Measurements from ENCODE around the gene TMC3.

The TMC3 gene

GRCh38 chr15:81407176-81407575 lies 33.2 kb upstream of the TMC3 start:
- H3K4me3 ChIP-seq (ENCODE audit: low read length): no peak overlapping the region
- H3K9me3 ChIP-seq (ENCODE audit: insufficient read depth, low read depth, low read length): no peaks in the 10 kb centered on the region
- no peaks in the 10 kb centered on the region for H3K27me3 ChIP-seq (ENCODE audit: insufficient read depth, low read length)
- no peak overlapping the region for H3K9ac ChIP-seq (ENCODE audit: low read depth, low read length)
- 90% methylated on average over 1 of the region's 1 CpG for WGBS
- no peak overlapping the region for H3K27ac ChIP-seq (ENCODE audit: low read depth, low read length)
- H3K36me3 ChIP-seq (ENCODE audit: insufficient read depth, low read length): no peaks in the 10 kb centered on the region
- peaks cover 5% of the 10 kb centered on the region for H3K4me1 ChIP-seq (ENCODE audit: insufficient read depth, low read length)

GRCh38 chr15:81400640-81401236 lies 26.7 kb upstream of the TMC3 start:
- WGBS: 36% methylated on average over 6 of the region's 6 CpGs
- Histone ChIP-seq H3K27ac (ENCODE audit: low read depth, low read length) (no peak overlapping the region), H3K9ac (ENCODE audit: low read depth, low read length) (no peak overlapping the region), H3K9me3 (ENCODE audit: insufficient read depth, low read depth, low read length) (no peaks in the 10 kb centered on the region), H3K4me3 (ENCODE audit: low read length) (no peak overlapping the region), H3K27me3 (ENCODE audit: insufficient read depth, low read length) (no peaks in the 10 kb centered on the region), H3K36me3 (ENCODE audit: insufficient read depth, low read length) (no peaks in the 10 kb centered on the region), H3K4me1 (ENCODE audit: insufficient read depth, low read length) (no peaks in the 10 kb centered on the region)

GRCh38 chr15:81398910-81399551 lies 25.0 kb upstream of the TMC3 start:
- Histone ChIP-seq H3K27me3 (ENCODE audit: insufficient read depth, low read length) (no peaks in the 10 kb centered on the region), H3K9me3 (ENCODE audit: insufficient read depth, low read depth, low read length) (no peaks in the 10 kb centered on the region), H3K27ac (ENCODE audit: low read depth, low read length) (no peak overlapping the region), H3K4me1 (ENCODE audit: insufficient read depth, low read length) (no peaks in the 10 kb centered on the region), H3K4me3 (ENCODE audit: low read length) (no peak overlapping the region), H3K9ac (ENCODE audit: low read depth, low read length) (no peak overlapping the region), H3K36me3 (ENCODE audit: insufficient read depth, low read length) (no peaks in the 10 kb centered on the region)
- 88% methylated on average over 5 of the region's 5 CpGs for WGBS

GRCh38 chr15:81398456-81398855 lies 24.4 kb upstream of the TMC3 start:
- Histone ChIP-seq H3K27me3 (ENCODE audit: insufficient read depth, low read length) (no peaks in the 10 kb centered on the region), H3K9ac (ENCODE audit: low read depth, low read length) (no peak overlapping the region), H3K36me3 (ENCODE audit: insufficient read depth, low read length) (no peaks in the 10 kb centered on the region), H3K27ac (ENCODE audit: low read depth, low read length) (no peak overlapping the region), H3K4me1 (ENCODE audit: insufficient read depth, low read length) (no peaks in the 10 kb centered on the region), H3K9me3 (ENCODE audit: insufficient read depth, low read depth, low read length) (no peaks in the 10 kb centered on the region), H3K4me3 (ENCODE audit: low read length) (no peak overlapping the region)
- 95% methylated on average over 3 of the region's 3 CpGs for WGBS

GRCh38 chr15:81394603-81395002 lies 20.6 kb upstream of the TMC3 start:
- Histone ChIP-seq H3K4me1 (ENCODE audit: insufficient read depth, low read length) (no peaks in the 10 kb centered on the region), H3K9ac (ENCODE audit: low read depth, low read length) (no peak overlapping the region), H3K27me3 (ENCODE audit: insufficient read depth, low read length) (no peaks in the 10 kb centered on the region), H3K9me3 (ENCODE audit: insufficient read depth, low read depth, low read length) (no peaks in the 10 kb centered on the region), H3K36me3 (ENCODE audit: insufficient read depth, low read length) (no peaks in the 10 kb centered on the region), H3K27ac (ENCODE audit: low read depth, low read length) (no peak overlapping the region), H3K4me3 (ENCODE audit: low read length) (no peak overlapping the region)

GRCh38 chr15:81391657-81392056 lies 17.6 kb upstream of the TMC3 start:
- Histone ChIP-seq H3K27ac (ENCODE audit: low read depth, low read length) (no peak overlapping the region), H3K4me3 (ENCODE audit: low read length) (no peak overlapping the region), H3K27me3 (ENCODE audit: insufficient read depth, low read length) (no peaks in the 10 kb centered on the region), H3K9ac (ENCODE audit: low read depth, low read length) (no peak overlapping the region), H3K9me3 (ENCODE audit: insufficient read depth, low read depth, low read length) (no peaks in the 10 kb centered on the region), H3K36me3 (ENCODE audit: insufficient read depth, low read length) (no peaks in the 10 kb centered on the region), H3K4me1 (ENCODE audit: insufficient read depth, low read length) (no peaks in the 10 kb centered on the region)
- 100% methylated on average over 2 of the region's 2 CpGs for WGBS

GRCh38 chr15:81388436-81388770 lies 14.4 kb upstream of the TMC3 start:
- H3K4me1 ChIP-seq (ENCODE audit: insufficient read depth, low read length): no peaks in the 10 kb centered on the region
- no peak overlapping the region for H3K27ac ChIP-seq (ENCODE audit: low read depth, low read length)
- no peaks in the 10 kb centered on the region for H3K27me3 ChIP-seq (ENCODE audit: insufficient read depth, low read length)
- no peak overlapping the region for H3K4me3 ChIP-seq (ENCODE audit: low read length)
- no peaks in the 10 kb centered on the region for H3K9me3 ChIP-seq (ENCODE audit: insufficient read depth, low read depth, low read length)
- no peaks in the 10 kb centered on the region for H3K36me3 ChIP-seq (ENCODE audit: insufficient read depth, low read length)
- H3K9ac ChIP-seq (ENCODE audit: low read depth, low read length): no peak overlapping the region
- WGBS: 71% methylated on average over 1 of the region's 1 CpG

GRCh38 chr15:81387621-81388435 lies 13.8 kb upstream of the TMC3 start:
- WGBS: 94% methylated on average over 12 of the region's 12 CpGs
- Histone ChIP-seq H3K4me3 (ENCODE audit: low read length) (no peak overlapping the region), H3K27ac (ENCODE audit: low read depth, low read length) (no peak overlapping the region), H3K36me3 (ENCODE audit: insufficient read depth, low read length) (no peaks in the 10 kb centered on the region), H3K9me3 (ENCODE audit: insufficient read depth, low read depth, low read length) (no peaks in the 10 kb centered on the region), H3K4me1 (ENCODE audit: insufficient read depth, low read length) (no peaks in the 10 kb centered on the region), H3K9ac (ENCODE audit: low read depth, low read length) (no peak overlapping the region), H3K27me3 (ENCODE audit: insufficient read depth, low read length) (no peaks in the 10 kb centered on the region)

- Histone ChIP-seq H3K4me1 (ENCODE audit: insufficient read depth, low read length) (peaks cover under 1% of the 10 kb centered on the region; the same call in 1 of the 2 replicates), H3K36me3 (ENCODE audit: insufficient read depth, low read length) (no peaks in the 10 kb centered on the region), H3K9me3 (ENCODE audit: insufficient read depth, low read depth, low read length) (no peaks in the 10 kb centered on the region), H3K27ac (ENCODE audit: low read depth, low read length) (no peak overlapping the region), H3K4me3 (ENCODE audit: low read length) (no peak overlapping the region), H3K9ac (ENCODE audit: low read depth, low read length) (no peak overlapping the region), H3K27me3 (ENCODE audit: insufficient read depth, low read length) (no peaks in the 10 kb centered on the region)
- 72% methylated on average over 2 of the region's 2 CpGs for WGBS
Observed at GRCh38 chr15:81386947-81387346, 12.9 kb upstream of the TMC3 start.

GRCh38 chr15:81385721-81386076 lies 11.7 kb upstream of the TMC3 start:
- 96% methylated on average over 4 of the region's 4 CpGs for WGBS
- no peaks in the 10 kb centered on the region for H3K27me3 ChIP-seq (ENCODE audit: insufficient read depth, low read length)
- H3K9ac ChIP-seq (ENCODE audit: low read depth, low read length): no peak overlapping the region
- H3K27ac ChIP-seq (ENCODE audit: low read depth, low read length): no peak overlapping the region
- no peaks in the 10 kb centered on the region for H3K9me3 ChIP-seq (ENCODE audit: insufficient read depth, low read depth, low read length)
- peaks cover 5% of the 10 kb centered on the region; the same call in 1 of the 2 replicates for H3K4me1 ChIP-seq (ENCODE audit: insufficient read depth, low read length)
- H3K4me3 ChIP-seq (ENCODE audit: low read length): no peak overlapping the region
- no peaks in the 10 kb centered on the region for H3K36me3 ChIP-seq (ENCODE audit: insufficient read depth, low read length)

GRCh38 chr15:81384891-81385720 lies 11.1 kb upstream of the TMC3 start:
- no peak overlapping the region for H3K9ac ChIP-seq (ENCODE audit: low read depth, low read length)
- 91% methylated on average over 6 of the region's 6 CpGs for WGBS
- no peaks in the 10 kb centered on the region for H3K36me3 ChIP-seq (ENCODE audit: insufficient read depth, low read length)
- peaks cover 5% of the 10 kb centered on the region; the same call in 1 of the 2 replicates for H3K4me1 ChIP-seq (ENCODE audit: insufficient read depth, low read length)
- no peak overlapping the region for H3K27ac ChIP-seq (ENCODE audit: low read depth, low read length)
- no peaks in the 10 kb centered on the region for H3K27me3 ChIP-seq (ENCODE audit: insufficient read depth, low read length)
- no peaks in the 10 kb centered on the region for H3K9me3 ChIP-seq (ENCODE audit: insufficient read depth, low read depth, low read length)
- H3K4me3 ChIP-seq (ENCODE audit: low read length): no peak overlapping the region

Measured in HUES64 (cell line).